ENCODE measurements around the gene INTS4. TPM values are rescaled to one million over a fixed set of nuclear protein-coding genes. Genes with fewer than 3 reads are reported as not detected.
A peak's percentile ranks its signal among the peaks of the same experiment; 100 is the strongest.
"Not testable (repeated sequence)": the region's sequence is repeated elsewhere in the genome, so short reads cannot be mapped to it uniquely, and the experiment has no call there.

Gene INTS4
- polyA plus RNA-seq, 1 of the 3 experiments (the other 2 are of a cell fraction), result 23.0 TPM

DNA sequence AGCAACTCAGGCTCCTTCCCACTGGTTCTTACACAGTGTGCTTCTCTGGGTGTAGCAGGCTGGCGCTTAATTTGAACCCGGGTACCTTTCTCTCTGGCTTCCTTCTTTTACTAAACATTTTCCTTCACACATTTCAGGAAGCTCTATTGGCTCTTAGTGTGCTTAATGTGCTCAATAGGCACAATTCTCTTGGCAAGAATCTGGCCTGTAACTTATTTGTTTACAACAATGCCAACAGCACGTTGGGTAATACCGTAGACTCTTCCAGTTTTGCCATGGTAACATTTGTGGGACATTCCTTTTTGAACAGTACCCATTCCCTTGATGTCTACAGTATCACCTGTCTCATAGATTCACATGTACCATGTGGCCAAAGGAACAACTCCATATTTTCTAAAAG, 125.7 kb downstream of the INTS4 start:
- Histone ChIP-seq H3K27me3 (ENCODE audit: insufficient read depth) (no peaks in the 10 kb centered on the region), H3K9me2 (no peaks in the 10 kb centered on the region), H3K4me2 (no peak overlapping the region), H2AFZ (ENCODE audit: low read depth) (no peak overlapping the region), H3F3A (replicated peaks; ENCODE audit: insufficient read depth) (peaks cover 12% of the 10 kb centered on the region), H3K27ac (ENCODE audit: low read depth in 2 of 2, low read length in 1 of 2) (no peak overlapping the region), H3K36me3 (replicated peaks in 1 of 2; ENCODE audit: control insufficient read depth in 1 of 2, insufficient read depth in 2 of 2, low read length in 1 of 2) (peaks cover 29 to 35% of the 10 kb centered on the region in 2 experiments), H3K4me1 (ENCODE audit: control insufficient read depth in 1 of 2, insufficient read depth in 2 of 2, low read depth in 1 of 2, low read length in 1 of 2) (peaks cover 9 to 13% of the 10 kb centered on the region in 2 experiments; a peak in 3 of 4 replicates), H3K4me3 (ENCODE audit: low read depth in 2 of 2, low read length in 1 of 2) (no peak overlapping the region), H3K9me3 (no peaks in the 10 kb centered on the region), H3K79me2 (ENCODE audit: insufficient read depth) (no peaks in the 10 kb centered on the region), H4K20me1 (ENCODE audit: insufficient read depth) (no peaks in the 10 kb centered on the region), H3K9ac (no peak overlapping the region)
- WGBS (ENCODE audit: low lambda C conversion rate), result 97% methylated on average over 4 of the region's 4 CpGs
- ChIA-PET CTCF (no interaction called here), POLR2A (no interaction called here)
- DNase-seq, result no peak
- TF ChIP-seq EP300 (IDR thresholded peaks at IDR 0.05; ENCODE audit: borderline replicate concordance in 1 of 2, low read depth in 1 of 2, low read length in 1 of 2) (no peak), GATA2 (CRISPR knock-in tag; IDR thresholded peaks at IDR 0.05) (no peak), MXI1 (IDR thresholded peaks at IDR 0.05; ENCODE audit: low read depth, low read length) (no peak), FOSL2 (IDR thresholded peaks at IDR 0.05; ENCODE audit: borderline replicate concordance, low read depth) (no peak), JUND (IDR thresholded peaks at IDR 0.05) (no peak), YY1 (IDR thresholded peaks at IDR 0.05; ENCODE audit: low read depth) (no peak), RCOR1 (IDR thresholded peaks at IDR 0.05; ENCODE audit: low read length) (no peak), TAF1 (IDR thresholded peaks at IDR 0.05; ENCODE audit: borderline replicate concordance, low read depth, low read length) (no peak)
- TF ChIP-seq, protein P1, sequence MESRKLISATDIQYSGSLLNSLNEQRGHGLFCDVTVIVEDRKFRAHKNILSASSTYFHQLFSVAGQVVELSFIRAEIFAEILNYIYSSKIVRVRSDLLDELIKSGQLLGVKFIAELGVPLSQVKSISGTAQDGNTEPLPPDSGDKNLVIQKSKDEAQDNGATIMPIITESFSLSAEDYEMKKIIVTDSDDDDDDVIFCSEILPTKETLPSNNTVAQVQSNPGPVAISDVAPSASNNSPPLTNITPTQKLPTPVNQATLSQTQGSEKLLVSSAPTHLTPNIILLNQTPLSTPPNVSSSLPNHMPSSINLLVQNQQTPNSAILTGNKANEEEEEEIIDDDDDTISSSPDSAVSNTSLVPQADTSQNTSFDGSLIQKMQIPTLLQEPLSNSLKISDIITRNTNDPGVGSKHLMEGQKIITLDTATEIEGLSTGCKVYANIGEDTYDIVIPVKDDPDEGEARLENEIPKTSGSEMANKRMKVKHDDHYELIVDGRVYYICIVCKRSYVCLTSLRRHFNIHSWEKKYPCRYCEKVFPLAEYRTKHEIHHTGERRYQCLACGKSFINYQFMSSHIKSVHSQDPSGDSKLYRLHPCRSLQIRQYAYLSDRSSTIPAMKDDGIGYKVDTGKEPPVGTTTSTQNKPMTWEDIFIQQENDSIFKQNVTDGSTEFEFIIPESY (IDR thresholded peaks at IDR 0.05; ENCODE audit: borderline replicate concordance, low read depth), result no peak

DNA sequence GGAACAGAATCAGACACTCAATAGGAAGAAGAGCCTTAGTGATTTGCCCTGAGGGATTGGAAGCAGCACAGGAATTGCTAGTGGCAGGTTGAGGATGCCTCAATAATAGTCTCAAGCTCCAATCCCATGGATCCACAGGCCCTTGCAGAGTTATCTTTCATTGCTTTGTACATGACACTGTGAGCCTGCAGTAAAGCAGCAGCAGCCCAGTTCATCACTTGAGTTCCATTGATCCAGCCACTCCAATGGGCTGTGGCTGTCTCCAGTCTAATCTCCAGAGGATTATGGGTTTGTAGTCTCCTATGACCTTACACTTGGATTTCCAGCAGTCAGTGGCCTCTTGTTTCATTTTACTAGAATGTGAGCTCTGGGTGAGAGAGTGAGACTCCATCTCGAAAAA, 128.1 kb downstream of the INTS4 start:
- H3K27me3 ChIP-seq (ENCODE audit: insufficient read depth), result no peaks in the 10 kb centered on the region
- peaks cover 15 to 22% of the 10 kb centered on the region in 2 experiments for H3K36me3 ChIP-seq (replicated peaks in 1 of 2; ENCODE audit: control insufficient read depth in 1 of 2, insufficient read depth in 2 of 2, low read length in 1 of 2)
- peaks cover 12% of the 10 kb centered on the region for H3F3A ChIP-seq (replicated peaks; ENCODE audit: insufficient read depth)
- TF ChIP-seq RAD21 (IDR thresholded peaks at IDR 0.05; ENCODE audit: low read length), result no peak
- H3K4me1 ChIP-seq (ENCODE audit: control insufficient read depth in 1 of 2, insufficient read depth in 2 of 2, low read depth in 1 of 2, low read length in 1 of 2), result peaks cover 9 to 13% of the 10 kb centered on the region in 2 experiments; a peak in 3 of 4 replicates
- H3K79me2 ChIP-seq (ENCODE audit: insufficient read depth), result no peaks in the 10 kb centered on the region
- DNase-seq, result no peak
- peak overlapping the region; percentile 49 to 84; a peak in 3 of 4 replicates for H3K27ac ChIP-seq (ENCODE audit: low read depth in 2 of 2, low read length in 1 of 2)
- no peak overlapping the region for H3K4me2 ChIP-seq
- no peaks in the 10 kb centered on the region for H3K9me3 ChIP-seq
- no peak overlapping the region for H2AFZ ChIP-seq (ENCODE audit: low read depth)
- no peak overlapping the region for H3K9ac ChIP-seq
- H4K20me1 ChIP-seq (ENCODE audit: insufficient read depth), result no peaks in the 10 kb centered on the region
- no peak overlapping the region for H3K4me3 ChIP-seq (ENCODE audit: low read depth in 2 of 2, low read length in 1 of 2)
- CTCF ChIA-PET, result interaction anchor here (1.9 kb wide), 1 partner anchor 47 kb away, joined by 5 read pairs; no protein-coding TSS in a partner anchor
- WGBS (ENCODE audit: low lambda C conversion rate), result 90% methylated on average over 1 of the region's 1 CpG
- POLR2A ChIA-PET, result no interaction called here
- no peaks in the 10 kb centered on the region for H3K9me2 ChIP-seq

DNA sequence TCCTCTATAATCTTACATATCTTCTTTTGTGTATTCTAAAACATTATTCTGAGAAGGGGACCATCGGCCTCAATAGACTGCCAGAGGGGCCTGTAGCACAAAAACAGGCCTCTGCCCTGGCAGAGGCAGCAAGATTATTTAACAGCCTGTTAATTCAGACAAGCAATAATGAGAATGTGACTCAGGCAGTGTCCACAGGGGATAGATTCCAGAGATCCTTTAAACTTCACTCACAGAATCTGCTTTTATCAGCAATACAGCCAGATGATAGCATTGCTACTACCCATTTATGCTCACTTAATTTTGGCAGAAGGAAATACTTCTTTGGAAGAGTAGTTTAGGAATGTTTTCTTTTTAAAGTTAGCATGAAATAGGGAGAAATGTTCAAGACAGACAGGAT, 128.7 kb downstream of the INTS4 start:
- peaks cover 9 to 13% of the 10 kb centered on the region in 2 experiments; a peak in 3 of 4 replicates for H3K4me1 ChIP-seq (ENCODE audit: control insufficient read depth in 1 of 2, insufficient read depth in 2 of 2, low read depth in 1 of 2, low read length in 1 of 2)
- no peaks in the 10 kb centered on the region for H4K20me1 ChIP-seq (ENCODE audit: insufficient read depth)
- CTCF ChIA-PET, result interaction anchor here (1.9 kb wide), 1 partner anchor 46 kb away, joined by 5 read pairs; no protein-coding TSS in a partner anchor
- H3K27me3 ChIP-seq (ENCODE audit: insufficient read depth), result no peaks in the 10 kb centered on the region
- H3K4me3 ChIP-seq (ENCODE audit: low read depth in 2 of 2, low read length in 1 of 2), result no peak overlapping the region
- no peaks in the 10 kb centered on the region for H3K79me2 ChIP-seq (ENCODE audit: insufficient read depth)
- H3K36me3 ChIP-seq (replicated peaks in 1 of 2; ENCODE audit: control insufficient read depth in 1 of 2, insufficient read depth in 2 of 2, low read length in 1 of 2), result peaks cover 11 to 17% of the 10 kb centered on the region in 2 experiments
- no peaks in the 10 kb centered on the region for H3K9me2 ChIP-seq
- no peak overlapping the region for H3K4me2 ChIP-seq
- H3K9me3 ChIP-seq, result no peaks in the 10 kb centered on the region
- H3K9ac ChIP-seq, result no peak overlapping the region
- TF ChIP-seq FOXM1 (IDR thresholded peaks at IDR 0.05; ENCODE audit: low read depth), result no peak
- TF ChIP-seq GATA2 (CRISPR knock-in tag; IDR thresholded peaks at IDR 0.05), result peak; percentile 52; the same call in 1 of the 2 replicates
- no peak for TF ChIP-seq SIN3A (IDR thresholded peaks at IDR 0.05; ENCODE audit: borderline replicate concordance, low read depth, low read length)
- TF ChIP-seq RCOR1 (IDR thresholded peaks at IDR 0.05; ENCODE audit: low read length), result peak; percentile 78
- no peak for TF ChIP-seq ELF1 (IDR thresholded peaks at IDR 0.05)
- TF ChIP-seq TEAD4 (IDR thresholded peaks at IDR 0.05; ENCODE audit: borderline replicate concordance, insufficient read depth), result no peak
- peak in 1 of 2 experiments; percentile 54; a peak in 2 of 4 replicates for TF ChIP-seq EP300 (IDR thresholded peaks at IDR 0.05; ENCODE audit: borderline replicate concordance in 1 of 2, low read depth in 1 of 2, low read length in 1 of 2)
- TF ChIP-seq FOXJ3 (CRISPR knock-in tag; IDR thresholded peaks at IDR 0.05), result peak; percentile 29; the same call in 1 of the 2 replicates
- peak; percentile 58 for DNase-seq
- POLR2A ChIA-PET, result no interaction called here
- WGBS (ENCODE audit: low lambda C conversion rate), result 58% methylated on average over 1 of the region's 1 CpG
- peaks cover 12% of the 10 kb centered on the region for H3F3A ChIP-seq (replicated peaks; ENCODE audit: insufficient read depth)
- H3K27ac ChIP-seq (ENCODE audit: low read depth in 2 of 2, low read length in 1 of 2), result peak overlapping the region; percentile 49 to 84; a peak in 2 of 4 replicates
- H2AFZ ChIP-seq (ENCODE audit: low read depth), result no peak overlapping the region

DNA sequence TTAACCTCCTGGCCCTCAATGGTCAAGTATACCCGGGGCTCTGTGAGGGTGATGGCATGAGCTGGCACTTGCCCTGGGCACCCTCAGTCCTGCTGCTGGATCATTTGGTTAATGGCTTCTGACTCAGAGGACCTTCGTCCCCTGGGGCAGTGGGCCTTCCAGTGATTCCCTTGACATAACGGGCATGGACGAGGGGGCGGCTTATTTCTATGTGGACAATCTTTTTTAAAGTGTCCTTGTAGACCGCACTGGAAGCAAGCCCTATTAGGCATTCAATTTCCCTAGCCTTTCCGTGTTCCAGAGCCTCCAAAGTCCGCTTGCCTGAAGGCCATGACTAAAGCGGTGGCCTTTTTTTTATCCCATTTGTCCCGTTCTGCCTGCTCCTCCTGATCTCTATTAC, 133.0 kb downstream of the INTS4 start:
- H2AFZ ChIP-seq (ENCODE audit: low read depth); H3K4me3 ChIP-seq (ENCODE audit: low read depth in 2 of 2, low read length in 1 of 2); CTCF ChIA-PET; H3K79me2 ChIP-seq (ENCODE audit: insufficient read depth); H3F3A ChIP-seq (replicated peaks; ENCODE audit: insufficient read depth); H4K20me1 ChIP-seq (ENCODE audit: insufficient read depth); H3K9me3 ChIP-seq; H3K9ac ChIP-seq; DNase-seq; H3K27ac ChIP-seq (ENCODE audit: low read depth in 2 of 2, low read length in 1 of 2); H3K4me2 ChIP-seq; H3K36me3 ChIP-seq (replicated peaks in 1 of 2; ENCODE audit: control insufficient read depth in 1 of 2, insufficient read depth in 2 of 2, low read length in 1 of 2); H3K27me3 ChIP-seq (ENCODE audit: insufficient read depth); H3K9me2 ChIP-seq: not testable (repeated sequence)
- WGBS (ENCODE audit: low lambda C conversion rate), result 91% methylated on average over 10 of the region's 10 CpGs
- H3K4me1 ChIP-seq (ENCODE audit: control insufficient read depth in 1 of 2, insufficient read depth in 2 of 2, low read depth in 1 of 2, low read length in 1 of 2), result peaks cover 9 to 12% of the 10 kb centered on the region in 2 experiments; a peak in 3 of 4 replicates
- POLR2A ChIA-PET, result interaction anchor here (0.6 kb wide), 1 partner anchor 200 kb away, joined by 4 read pairs; no protein-coding TSS in a partner anchor

Data from SK-N-SH (cell line).